Measurements from ENCODE around the gene CXADR. TPM values are rescaled to one million over a fixed set of nuclear protein-coding genes. Genes with fewer than 3 reads are reported as not detected.

The CXADR gene
- total RNA-seq, 2 experiments from 2014 or later: 0.56 to 0.92 TPM

GRCh38 chr21:17636711-17637110 lies 123.9 kb downstream of the CXADR start:
- no peaks in the 10 kb centered on the region for H3K36me3 Mint-ChIP-seq
- no peaks in the 10 kb centered on the region for H3K27me3 Mint-ChIP-seq
- no peak overlapping the region for H3K27ac Mint-ChIP-seq
- H3K4me1 Mint-ChIP-seq: no peaks in the 10 kb centered on the region
- no peak overlapping the region for H3K4me3 Mint-ChIP-seq
- no peak for DNase-seq
- H3K9me3 Mint-ChIP-seq: peaks cover 6% of the 10 kb centered on the region

- H3K4me1 Mint-ChIP-seq: peaks cover 6% of the 10 kb centered on the region
- H3K9me3 Mint-ChIP-seq: peaks cover 6% of the 10 kb centered on the region
- no peak overlapping the region for H3K27ac Mint-ChIP-seq
- DNase-seq: no peak
- H3K27me3 Mint-ChIP-seq: no peaks in the 10 kb centered on the region
- no peak overlapping the region for H3K4me3 Mint-ChIP-seq
- no peaks in the 10 kb centered on the region for H3K36me3 Mint-ChIP-seq
Measured at GRCh38 chr21:17640821-17641220, 128.0 kb downstream of the CXADR start.

Other genes with a start within 250 kb of the CXADR start
- gene BTG3, start 99.9 kb downstream of the CXADR start, total RNA-seq: 10 to 100 TPM; 40.8 to 42.6 TPM

All from activated naive CD8-positive, alpha-beta T cell treated with anti-CD3 and anti-CD28 coated beads for 36 hours (primary cell).